GM12864 (cell line): ENCODE results near the gene MED27.

ENCODE experiments used
- DNase-seq: peaks from one replicate; pipeline ENCODE4 v3.0.0-alpha.2; 2011; ENCODE audit warnings: low read depth
- H3K4me3 ChIP-seq: 2 replicates; pipeline ENCODE4 v1.5.1; 2011; ENCODE audit warnings: mild to moderate bottlenecking, low read depth, low read length, control low read depth
- TF ChIP-seq, protein P1 (sequence below): IDR thresholded peaks from 2 replicates; pipeline ENCODE4 v1.5.1; 2011; ENCODE audit warnings: low read depth, mild to moderate bottlenecking, moderate library complexity, low read length, control low read depth, inconsistent platforms; ENCODE audit errors: missing control alignments

Gene MED27

DNA sequence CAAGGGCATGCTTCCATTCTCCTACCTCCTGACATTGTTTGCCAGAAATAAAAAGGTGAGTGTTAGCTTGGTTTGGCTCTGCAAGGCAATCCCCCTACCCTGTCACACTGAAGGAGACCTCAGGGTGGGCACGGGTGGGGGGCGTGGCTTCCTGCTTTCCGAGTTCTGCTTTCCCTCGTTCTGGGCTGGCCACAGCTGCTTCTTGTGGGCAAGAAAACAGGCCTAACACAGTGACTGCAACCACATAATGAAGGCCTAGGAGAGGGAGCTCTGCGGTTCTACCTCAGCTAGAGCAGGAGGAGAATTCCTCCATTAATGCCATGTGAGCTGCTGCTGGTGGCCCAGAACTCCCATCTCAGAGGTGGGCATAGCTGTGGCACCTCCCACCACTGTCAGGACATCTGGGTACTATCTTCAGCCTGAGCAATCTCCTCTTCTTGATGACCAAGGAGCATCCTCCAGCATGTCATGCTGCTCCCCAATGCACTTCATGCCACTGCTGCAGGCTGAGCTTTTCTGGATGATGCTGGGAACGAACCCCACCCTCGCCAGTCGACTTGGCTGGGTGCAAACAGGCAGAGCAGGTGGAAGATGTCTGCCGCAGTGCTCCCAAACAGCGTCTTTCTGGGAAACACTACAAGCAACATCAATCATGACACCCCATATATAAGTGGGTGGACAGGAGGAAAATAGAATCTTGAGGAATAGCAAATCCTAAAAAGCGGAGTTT lies 200.3 kb downstream of the MED27 start:
- TF ChIP-seq, protein P1, sequence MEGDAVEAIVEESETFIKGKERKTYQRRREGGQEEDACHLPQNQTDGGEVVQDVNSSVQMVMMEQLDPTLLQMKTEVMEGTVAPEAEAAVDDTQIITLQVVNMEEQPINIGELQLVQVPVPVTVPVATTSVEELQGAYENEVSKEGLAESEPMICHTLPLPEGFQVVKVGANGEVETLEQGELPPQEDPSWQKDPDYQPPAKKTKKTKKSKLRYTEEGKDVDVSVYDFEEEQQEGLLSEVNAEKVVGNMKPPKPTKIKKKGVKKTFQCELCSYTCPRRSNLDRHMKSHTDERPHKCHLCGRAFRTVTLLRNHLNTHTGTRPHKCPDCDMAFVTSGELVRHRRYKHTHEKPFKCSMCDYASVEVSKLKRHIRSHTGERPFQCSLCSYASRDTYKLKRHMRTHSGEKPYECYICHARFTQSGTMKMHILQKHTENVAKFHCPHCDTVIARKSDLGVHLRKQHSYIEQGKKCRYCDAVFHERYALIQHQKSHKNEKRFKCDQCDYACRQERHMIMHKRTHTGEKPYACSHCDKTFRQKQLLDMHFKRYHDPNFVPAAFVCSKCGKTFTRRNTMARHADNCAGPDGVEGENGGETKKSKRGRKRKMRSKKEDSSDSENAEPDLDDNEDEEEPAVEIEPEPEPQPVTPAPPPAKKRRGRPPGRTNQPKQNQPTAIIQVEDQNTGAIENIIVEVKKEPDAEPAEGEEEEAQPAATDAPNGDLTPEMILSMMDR: no peak
- DNase-seq: no peak
- H3K4me3 ChIP-seq: no peak overlapping the region

DNA sequence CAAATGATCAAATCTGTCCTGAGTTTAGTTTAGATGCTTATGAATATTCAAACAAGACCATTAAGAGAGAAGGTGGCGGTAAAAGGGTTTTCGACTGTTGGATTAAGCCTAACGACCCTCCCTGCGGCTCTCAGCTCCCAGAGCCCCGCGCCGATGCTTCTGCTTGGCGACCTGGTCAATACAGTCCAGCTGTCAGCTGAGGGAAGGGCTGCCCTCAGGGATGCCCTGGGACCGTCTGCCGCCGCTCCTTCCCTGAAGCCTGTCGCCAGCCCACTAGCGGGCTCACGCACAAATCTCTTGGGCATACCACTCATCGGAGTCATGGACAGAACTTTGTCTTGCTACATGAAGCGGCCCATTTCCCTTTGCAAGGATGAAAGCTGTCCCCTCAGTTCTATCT lies 203.2 kb downstream of the MED27 start:
- H3K4me3 ChIP-seq: no peak overlapping the region
- DNase-seq: no peak
- TF ChIP-seq, protein P1: no peak

DNA sequence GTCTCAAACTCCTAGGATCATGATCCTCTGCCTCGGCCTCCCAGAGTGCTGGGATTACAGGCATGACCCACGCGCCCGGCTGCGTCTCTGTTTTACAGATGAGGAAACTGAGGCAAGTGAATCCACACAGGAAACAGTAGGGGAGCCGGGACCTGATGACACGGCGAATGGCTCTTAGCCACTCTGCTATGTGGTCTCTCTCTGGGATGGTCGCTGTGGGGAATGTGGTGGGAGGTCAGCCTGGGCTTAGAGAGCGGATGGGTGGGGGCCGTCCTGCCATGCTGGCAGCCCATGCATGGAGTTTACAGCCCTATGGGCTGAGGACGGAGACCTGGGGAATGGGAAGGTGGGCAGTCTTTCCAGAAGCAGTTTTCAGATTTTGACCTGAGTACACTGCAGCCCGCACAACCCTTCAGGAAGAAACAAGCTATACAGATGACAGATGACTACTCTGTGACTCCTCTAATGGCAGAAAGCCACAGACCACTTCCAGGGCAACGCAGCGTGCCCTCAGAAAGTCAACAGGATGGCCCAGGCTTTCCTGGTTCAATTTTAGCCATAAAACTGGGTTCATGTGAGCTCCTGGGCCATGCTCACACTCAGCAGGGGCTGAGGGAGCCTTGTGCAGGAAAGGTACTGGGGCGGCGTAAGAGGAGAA lies 203.7 kb downstream of the MED27 start:
- TF ChIP-seq, protein P1: no peak
- DNase-seq: no peak

DNA sequence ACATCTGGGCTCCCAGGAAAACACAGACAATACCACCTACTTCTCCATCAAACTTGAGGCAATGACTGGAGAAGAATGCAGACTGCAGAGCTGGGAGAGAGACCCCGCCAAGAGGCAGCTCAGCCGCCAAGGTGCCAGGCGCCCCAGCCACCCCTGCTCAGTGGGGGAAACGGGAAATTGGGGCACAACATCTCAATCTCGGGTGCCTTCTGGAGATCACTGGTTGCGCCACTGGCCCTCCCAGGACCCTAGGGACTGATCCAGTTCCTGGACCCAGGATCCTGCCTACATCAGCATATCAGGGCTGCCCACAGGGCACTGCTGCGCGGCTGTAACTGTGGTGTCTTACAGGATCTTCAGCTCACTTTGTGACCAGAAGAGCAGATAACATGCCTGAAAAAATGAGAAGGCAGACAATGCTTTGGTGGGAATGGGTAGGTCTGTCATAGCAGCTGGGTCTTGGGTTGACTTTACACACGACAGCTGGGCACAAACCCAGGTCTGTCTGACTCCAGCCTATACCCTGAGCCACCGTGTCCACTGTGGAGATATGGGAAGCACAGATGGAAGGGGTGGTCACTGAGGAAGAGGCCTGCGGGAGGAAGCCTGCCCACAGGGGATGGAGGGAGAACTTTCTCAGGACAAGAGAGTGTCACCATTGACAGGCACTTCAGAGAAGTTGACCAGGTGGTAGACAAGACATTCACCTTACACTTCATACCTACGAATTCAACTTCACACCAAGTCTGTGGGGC lies 204.6 kb downstream of the MED27 start:
- DNase-seq: no peak
- H3K4me3 ChIP-seq: no peak overlapping the region
- TF ChIP-seq, protein P1: no peak

More for the DNA sequence above, 203.7 kb downstream of the MED27 start:
- H3K4me3 ChIP-seq: no peak overlapping the region

DNA sequence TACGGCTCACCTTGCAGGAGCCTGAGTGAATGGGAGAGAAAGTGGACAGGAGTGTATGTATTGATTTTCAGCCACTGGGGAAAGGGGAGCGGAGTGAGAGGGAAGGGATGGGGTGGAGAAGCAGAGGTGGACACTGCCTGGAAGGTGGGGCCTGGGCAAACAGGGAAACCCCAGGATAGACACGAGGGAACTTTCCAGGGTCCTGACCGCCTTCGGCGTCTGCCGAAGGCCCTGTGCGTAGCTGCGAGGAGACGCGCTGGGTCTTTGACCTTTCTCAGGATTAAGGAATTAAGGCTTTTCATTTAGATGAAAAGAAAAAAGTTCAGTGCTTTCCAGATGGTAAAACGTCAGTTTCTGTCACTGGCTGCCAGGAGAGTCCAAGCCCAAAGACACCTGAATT lies 205.2 kb downstream of the MED27 start:
- DNase-seq: no peak
- TF ChIP-seq, protein P1: no peak
- no peak overlapping the region for H3K4me3 ChIP-seq

DNA sequence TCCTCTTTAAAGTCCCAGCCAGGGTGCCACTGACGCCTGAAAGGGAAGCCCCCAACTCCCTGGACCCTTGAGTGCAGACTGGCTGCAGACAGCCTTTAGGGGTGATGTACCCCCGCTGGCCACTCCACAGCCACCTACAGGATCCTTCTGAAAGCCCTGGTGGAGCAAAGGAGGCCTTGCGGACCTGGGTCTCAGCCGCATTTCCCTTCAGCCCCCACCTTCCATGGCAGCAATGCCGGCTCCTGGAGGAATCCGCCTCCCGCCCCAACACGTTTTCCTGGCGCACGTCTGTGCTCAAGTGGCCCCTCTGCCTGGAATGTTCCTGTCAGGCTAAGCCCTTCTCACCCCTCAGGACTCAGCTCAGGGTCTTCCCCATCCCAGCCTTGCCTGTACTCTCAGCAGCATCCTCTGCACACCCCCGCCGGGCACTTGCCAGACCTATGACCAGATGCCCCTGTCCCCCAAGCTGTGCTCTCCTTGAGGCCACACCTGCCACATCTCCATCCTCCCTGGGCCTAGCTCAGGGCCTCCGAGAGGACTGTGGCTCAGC lies 205.7 kb downstream of the MED27 start:
- no peak overlapping the region for H3K4me3 ChIP-seq
- no peak for DNase-seq
- TF ChIP-seq, protein P1: no peak
